ENCODE data around the gene TTLL9.

The TTLL9 gene

GRCh38 chr20:31837896-31838397, 32.5 kb upstream of the TTLL9 start:
- DNase-seq = no peak

- no peak for DNase-seq
These were observed 31.7 kb upstream of the TTLL9 start for GRCh38 chr20:31838646-31839292.

DNA sequence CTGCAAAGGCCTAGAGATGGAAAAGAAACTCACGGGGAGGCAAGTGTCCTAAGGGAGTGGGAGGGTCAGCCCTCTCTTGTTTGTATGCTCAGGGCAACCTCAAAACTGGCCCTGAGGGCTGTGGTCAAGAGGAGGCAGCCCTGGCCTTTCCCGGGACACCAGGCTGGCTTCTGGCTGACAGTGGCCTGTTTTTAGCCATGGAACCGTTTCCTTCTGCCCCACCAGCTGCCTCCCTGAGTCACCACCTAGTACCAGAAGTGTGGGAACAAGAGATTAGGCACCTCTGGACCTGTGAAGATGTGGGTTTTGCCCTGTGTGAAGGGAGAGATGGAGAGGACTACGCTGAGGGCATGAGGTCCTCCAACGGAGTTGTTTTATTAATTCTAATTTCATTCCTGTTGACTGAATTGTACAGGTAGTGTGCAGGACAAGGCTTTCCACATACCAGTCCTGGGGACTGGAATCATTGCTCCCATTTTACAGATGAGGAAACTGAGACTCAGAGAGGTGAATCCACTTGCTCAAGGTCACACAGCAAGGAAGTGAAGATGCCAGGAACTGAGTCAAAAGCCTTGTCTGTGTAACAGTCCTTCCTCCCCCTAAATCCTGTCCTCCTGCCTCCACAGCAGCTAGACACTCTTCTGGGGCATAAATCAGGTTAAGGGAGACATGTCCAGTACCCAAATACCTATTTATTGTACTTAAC, 30.5 kb upstream of the TTLL9 start:
- no peak for DNase-seq

GRCh38 chr20:31840906-31841816, 29.3 kb upstream of the TTLL9 start:
- DNase-seq = no peak

- DNase-seq = no peak
These were observed 28.5 kb upstream of the TTLL9 start for GRCh38 chr20:31841928-31842327.

- no peak for DNase-seq
These were observed 27.8 kb upstream of the TTLL9 start for GRCh38 chr20:31842471-31843157.

DNA sequence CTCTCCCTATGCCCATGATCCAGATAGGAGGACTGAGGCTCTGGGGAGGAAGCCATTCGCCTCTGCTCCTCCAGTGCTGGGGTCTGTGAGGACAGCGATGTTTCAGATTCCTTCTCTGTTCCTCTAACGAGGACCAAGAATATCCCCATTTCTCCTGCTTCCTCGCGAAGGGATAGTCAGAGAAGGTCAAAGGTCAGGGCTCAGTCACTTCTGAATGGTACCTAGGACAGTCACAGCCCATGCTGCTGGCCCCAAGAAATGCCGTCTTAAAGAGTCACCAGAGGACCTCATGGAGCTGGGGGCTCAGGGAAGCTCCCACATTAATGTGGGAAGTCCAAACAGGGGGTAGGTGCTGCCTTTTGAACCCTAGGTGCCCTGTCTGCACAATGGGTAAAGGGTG, 27.1 kb upstream of the TTLL9 start:
- DNase-seq = no peak

- no peak for DNase-seq
These were observed 26.6 kb upstream of the TTLL9 start for GRCh38 chr20:31843881-31844280.

DNA sequence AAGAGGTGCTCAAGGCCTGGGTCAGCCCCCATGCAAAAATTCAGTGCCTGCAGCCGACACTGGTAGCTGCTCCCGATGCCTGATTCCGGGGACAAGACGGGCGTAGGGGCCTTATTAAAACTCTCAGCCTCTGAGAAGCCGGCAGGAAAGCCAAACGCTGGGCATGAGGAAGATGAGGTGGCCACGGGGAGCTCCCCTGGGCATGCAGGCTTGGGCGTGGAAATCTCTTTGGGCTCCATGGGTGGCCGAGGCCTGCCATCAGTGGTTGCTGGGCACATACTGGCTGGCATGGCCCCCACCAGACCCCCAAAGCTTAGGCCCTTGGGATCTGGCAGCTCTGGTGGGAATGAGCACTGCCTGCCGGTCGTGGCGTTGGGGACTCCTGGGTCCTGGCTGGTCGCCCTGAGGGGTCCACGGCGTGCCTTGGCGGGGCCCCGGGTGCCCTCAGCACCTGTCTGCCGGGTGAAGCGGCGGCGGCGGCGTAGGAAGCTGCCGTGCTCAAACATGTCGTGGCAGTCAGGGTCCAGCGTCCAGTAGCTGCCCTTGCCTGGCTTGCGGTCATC, 25.6 kb upstream of the TTLL9 start:
- DNase-seq = no peak

DNA sequence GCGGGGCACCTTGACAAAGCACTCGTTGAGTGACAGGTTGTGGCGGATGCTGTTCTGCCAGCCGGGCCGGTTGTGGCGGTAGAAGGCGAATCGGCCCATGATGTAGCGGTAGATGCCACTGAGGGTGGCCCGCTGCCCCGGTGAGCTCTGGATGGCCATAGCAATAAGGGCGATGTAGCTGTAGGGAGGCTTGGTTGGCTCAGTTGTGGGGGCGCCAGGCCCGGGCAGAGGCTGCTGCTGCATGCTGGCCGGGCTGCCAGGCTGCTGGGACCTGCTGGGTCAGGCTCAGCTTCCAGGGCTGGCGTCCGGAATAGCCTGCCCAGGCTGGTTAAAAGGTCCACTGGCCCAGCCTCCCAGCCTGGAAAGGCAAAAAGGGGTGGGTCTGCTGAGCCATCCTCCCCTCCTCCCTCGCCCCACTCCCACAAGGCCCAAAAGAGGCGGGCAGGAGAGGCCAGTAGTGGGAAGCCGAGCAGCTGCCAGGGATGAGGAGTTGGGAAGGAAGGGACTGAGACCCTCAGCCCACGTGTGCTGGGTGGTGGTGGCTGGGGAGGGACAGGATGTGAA, 25.1 kb upstream of the TTLL9 start, which contains the start of gene FOXS1:
TSS of gene FOXS1 (minus strand) at position 305 of the 564 bp plus-strand sequence. CDS start at position 243, 62 bp downstream.
- no peak for DNase-seq

DNA sequence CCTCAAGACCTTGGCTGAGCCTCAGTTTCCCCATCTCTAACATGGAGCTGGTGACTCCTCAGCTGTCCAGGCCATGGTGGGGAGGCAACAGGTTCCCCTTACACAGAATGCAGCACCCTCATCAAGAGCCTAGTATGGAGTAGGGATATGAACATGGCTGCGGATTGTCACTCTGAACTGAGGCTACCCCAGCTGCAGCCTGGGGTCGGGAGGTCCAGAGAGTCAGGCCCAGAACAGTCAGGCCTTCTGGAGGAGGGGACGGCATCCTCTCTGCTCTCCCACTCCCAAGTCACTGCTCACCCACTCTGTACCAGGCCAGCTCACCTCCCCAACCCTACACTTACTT, 23.7 kb upstream of the TTLL9 start:
- DNase-seq = no peak

DNA sequence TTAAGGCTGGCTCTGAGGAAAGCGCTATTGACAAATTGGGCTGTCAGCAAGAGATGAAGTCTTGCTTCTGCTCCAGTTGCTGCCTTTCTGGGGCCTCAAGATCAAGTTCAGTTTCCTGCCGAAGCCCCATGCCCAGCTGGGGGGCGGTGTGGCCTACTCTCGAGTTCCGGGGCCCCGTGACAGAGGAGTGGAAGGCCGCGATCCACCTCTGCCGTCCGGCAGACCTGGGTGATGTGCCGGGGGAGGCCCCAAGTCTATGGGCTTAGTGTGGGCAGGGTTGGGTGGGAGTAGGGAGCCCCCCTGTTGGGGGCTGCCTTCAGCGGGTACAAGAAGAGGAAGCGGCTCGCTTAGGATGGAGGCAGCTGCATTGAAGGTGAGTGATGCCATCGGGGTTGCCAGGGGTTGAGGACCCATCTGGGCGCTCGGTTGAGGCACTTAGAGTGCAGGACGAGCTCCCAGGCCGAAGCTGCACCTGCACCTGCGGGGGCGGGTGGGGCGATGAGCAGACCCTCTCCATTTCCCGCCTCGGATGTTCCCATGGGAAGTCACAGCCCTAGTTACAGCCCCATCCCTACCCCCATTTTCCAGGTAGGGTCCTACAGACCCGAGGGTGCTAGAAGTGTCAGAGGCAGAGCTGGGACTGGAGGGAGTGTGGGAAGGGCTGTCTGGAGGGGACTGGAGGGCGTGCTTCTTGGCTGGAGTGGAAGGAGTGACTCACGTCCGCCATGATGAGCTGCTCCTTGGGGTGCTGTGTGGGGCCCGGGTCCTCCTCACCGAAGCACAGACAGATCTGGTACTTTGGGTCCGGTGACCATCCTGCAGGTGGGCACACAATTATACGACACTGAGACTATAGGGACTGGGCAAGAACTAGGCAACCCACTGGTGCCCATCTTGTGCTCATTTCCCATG, 22.1 kb upstream of the TTLL9 start:
- DNase-seq = no peak

GRCh38 chr20:31849306-31849930, 21.0 kb upstream of the TTLL9 start:
- peak; percentile 56 for DNase-seq

GRCh38 chr20:31851240-31851955, 19.0 kb upstream of the TTLL9 start:
- DNase-seq = no peak

GRCh38 chr20:31853481-31853880, 17.0 kb upstream of the TTLL9 start:
- no peak for DNase-seq

DNA sequence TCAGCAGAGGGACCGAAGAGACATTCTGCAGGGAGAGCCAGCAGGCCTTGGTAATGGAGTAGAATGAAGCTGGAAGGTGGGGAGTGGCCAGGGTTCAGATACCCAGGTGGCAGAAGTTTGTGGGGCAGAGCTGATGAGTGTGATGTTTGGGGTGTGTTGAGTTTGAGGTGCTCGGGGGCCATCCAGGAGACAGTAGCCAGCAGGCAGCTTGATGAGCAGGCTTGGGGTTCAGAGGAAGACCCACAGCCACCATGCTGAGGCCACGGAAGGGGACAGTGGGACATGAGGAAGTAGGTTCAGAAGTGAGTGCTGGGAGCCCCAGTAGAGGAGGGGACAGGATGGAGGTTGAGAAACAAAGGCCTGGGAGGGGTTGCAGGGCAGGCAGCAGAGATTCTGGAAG, 13.9 kb upstream of the TTLL9 start:
- DNase-seq = no peak

GRCh38 chr20:31857861-31858759, 12.3 kb upstream of the TTLL9 start:
- DNase-seq = no peak

DNA sequence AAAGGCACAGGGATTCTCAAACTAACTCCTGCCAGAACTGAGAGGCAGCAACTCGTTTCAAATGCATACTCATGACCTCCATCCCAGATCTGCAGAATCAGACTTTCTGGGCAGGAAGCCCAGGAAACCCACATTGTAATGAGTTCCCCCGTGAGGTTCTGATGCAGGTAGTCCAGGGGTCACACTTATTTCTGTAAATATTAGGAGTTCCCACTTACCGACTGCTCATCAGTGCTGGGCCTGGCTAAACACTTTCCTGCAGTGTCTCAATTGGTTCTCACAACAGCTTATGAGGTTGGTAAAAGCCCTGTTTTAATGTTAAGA, 11.7 kb upstream of the TTLL9 start:
- no peak for DNase-seq

All from NCI-H526 treated with DMSO at 0.1 percent for 48 hours (cell line).